GM23338 (cell line): ENCODE data around the gene MBD2.

Source experiments
- CREB1 ChIP-seq: fragments of 250-450 bp; sonication (Bioruptor Pico); IDR thresholded peaks from 2 replicates; pipeline ENCODE4 v1.5.0; 2020; ENCODE audit warnings: low read depth, mild to moderate bottlenecking, moderate library complexity
- EZH2 ChIP-seq: fragments of 200-600 bp; sonication (generic); IDR thresholded peaks from one replicate; pipeline ENCODE4 v1.8.0; 2017; ENCODE audit warnings: antibody characterized with exemption, mild to moderate bottlenecking, low read depth; ENCODE audit not compliant: unreplicated experiment
- EZH2phosphoT487 ChIP-seq: fragments of 200-600 bp; sonication (generic); IDR thresholded peaks from one replicate; pipeline ENCODE4 v1.8.1; 2018; ENCODE audit warnings: antibody characterized with exemption; ENCODE audit not compliant: unreplicated experiment
- JUNB ChIP-seq: IDR thresholded peaks from one replicate; pipeline ENCODE4 v1.6.1; 2016; ENCODE audit warnings: antibody characterized with exemption; ENCODE audit not compliant: unreplicated experiment
- NANOG ChIP-seq: IDR thresholded peaks from 2 replicates; pipeline ENCODE4 v1.6.1; 2016; ENCODE audit warnings: antibody characterized with exemption, borderline replicate concordance
- POLR2AphosphoS5 ChIP-seq: IDR thresholded peaks from 2 replicates; pipeline ENCODE4 v1.6.1; 2016; ENCODE audit warnings: antibody characterized with exemption, low read depth
- STAT1 ChIP-seq: IDR thresholded peaks from one replicate; pipeline ENCODE4 v1.6.1; 2016; ENCODE audit warnings: antibody characterized with exemption; ENCODE audit not compliant: unreplicated experiment
- ZNF114 ChIP-seq: fragments of 250-450 bp; sonication (Bioruptor Pico); IDR thresholded peaks from 2 replicates; pipeline ENCODE4 v1.5.0; 2020; ENCODE audit warnings: mild to moderate bottlenecking, moderate library complexity
- ZNF331 ChIP-seq: fragments of 250-450 bp; sonication (Bioruptor Pico); IDR thresholded peaks from 2 replicates; pipeline ENCODE4 v1.5.0; 2020; ENCODE audit warnings: low read depth, mild to moderate bottlenecking, moderate library complexity
- TF ChIP-seq, protein P1 (sequence below), 2 experiments: fragments of 200-600 bp in 1 of 2; sonication (generic) in 1 of 2; conservative IDR thresholded peaks; 2 replicates each; pipeline versions ENCODE4 v1.5.1 to v1.6.1; 2016 to 2017; ENCODE audit warnings: antibody characterized with exemption in 2 of 2, low read depth in 2 of 2, mild to moderate bottlenecking in 2 of 2, moderate library complexity in 1 of 2
- TF ChIP-seq, protein P2 (sequence below): IDR thresholded peaks from one replicate; pipeline ENCODE4 v1.6.1; 2018; ENCODE audit warnings: antibody characterized with exemption; ENCODE audit not compliant: unreplicated experiment
- TF ChIP-seq, protein P3 (sequence below): IDR thresholded peaks from 2 replicates; pipeline ENCODE4 v1.6.1; 2016; ENCODE audit warnings: antibody characterized with exemption

DNA sequence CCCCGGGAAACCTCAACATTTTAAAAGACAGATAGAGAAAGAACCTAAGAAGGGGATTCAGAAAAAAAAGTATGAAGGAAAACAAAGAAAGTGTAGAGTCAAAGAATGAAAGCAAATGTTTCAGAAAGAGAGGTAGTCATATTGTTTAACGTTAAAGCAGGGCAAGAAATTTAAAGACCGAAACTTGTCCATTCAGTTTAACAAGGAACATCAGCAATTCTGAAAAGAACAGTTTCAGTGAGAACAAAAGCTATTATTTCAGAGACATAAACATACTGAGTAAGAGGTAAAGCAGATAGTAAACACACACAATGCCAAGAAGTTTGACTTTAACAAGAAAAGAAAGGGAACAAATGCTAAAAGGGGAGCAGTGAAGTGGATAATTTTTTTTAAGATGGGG lies 41.1 kb downstream of the MBD2 start:
- TF ChIP-seq CREB1 (no peak), EZH2 (no peak), POLR2AphosphoS5 (no peak), NANOG (no peak), JUNB (no peak), EZH2phosphoT487 (no peak), ZNF331 (no peak), STAT1 (no peak), ZNF114 (no peak)
- TF ChIP-seq, protein P1, sequence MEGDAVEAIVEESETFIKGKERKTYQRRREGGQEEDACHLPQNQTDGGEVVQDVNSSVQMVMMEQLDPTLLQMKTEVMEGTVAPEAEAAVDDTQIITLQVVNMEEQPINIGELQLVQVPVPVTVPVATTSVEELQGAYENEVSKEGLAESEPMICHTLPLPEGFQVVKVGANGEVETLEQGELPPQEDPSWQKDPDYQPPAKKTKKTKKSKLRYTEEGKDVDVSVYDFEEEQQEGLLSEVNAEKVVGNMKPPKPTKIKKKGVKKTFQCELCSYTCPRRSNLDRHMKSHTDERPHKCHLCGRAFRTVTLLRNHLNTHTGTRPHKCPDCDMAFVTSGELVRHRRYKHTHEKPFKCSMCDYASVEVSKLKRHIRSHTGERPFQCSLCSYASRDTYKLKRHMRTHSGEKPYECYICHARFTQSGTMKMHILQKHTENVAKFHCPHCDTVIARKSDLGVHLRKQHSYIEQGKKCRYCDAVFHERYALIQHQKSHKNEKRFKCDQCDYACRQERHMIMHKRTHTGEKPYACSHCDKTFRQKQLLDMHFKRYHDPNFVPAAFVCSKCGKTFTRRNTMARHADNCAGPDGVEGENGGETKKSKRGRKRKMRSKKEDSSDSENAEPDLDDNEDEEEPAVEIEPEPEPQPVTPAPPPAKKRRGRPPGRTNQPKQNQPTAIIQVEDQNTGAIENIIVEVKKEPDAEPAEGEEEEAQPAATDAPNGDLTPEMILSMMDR (conservative IDR thresholded peaks at IDR 0.05; ENCODE audit: low read depth in 2 of 2), result no peak
- TF ChIP-seq, protein P2, sequence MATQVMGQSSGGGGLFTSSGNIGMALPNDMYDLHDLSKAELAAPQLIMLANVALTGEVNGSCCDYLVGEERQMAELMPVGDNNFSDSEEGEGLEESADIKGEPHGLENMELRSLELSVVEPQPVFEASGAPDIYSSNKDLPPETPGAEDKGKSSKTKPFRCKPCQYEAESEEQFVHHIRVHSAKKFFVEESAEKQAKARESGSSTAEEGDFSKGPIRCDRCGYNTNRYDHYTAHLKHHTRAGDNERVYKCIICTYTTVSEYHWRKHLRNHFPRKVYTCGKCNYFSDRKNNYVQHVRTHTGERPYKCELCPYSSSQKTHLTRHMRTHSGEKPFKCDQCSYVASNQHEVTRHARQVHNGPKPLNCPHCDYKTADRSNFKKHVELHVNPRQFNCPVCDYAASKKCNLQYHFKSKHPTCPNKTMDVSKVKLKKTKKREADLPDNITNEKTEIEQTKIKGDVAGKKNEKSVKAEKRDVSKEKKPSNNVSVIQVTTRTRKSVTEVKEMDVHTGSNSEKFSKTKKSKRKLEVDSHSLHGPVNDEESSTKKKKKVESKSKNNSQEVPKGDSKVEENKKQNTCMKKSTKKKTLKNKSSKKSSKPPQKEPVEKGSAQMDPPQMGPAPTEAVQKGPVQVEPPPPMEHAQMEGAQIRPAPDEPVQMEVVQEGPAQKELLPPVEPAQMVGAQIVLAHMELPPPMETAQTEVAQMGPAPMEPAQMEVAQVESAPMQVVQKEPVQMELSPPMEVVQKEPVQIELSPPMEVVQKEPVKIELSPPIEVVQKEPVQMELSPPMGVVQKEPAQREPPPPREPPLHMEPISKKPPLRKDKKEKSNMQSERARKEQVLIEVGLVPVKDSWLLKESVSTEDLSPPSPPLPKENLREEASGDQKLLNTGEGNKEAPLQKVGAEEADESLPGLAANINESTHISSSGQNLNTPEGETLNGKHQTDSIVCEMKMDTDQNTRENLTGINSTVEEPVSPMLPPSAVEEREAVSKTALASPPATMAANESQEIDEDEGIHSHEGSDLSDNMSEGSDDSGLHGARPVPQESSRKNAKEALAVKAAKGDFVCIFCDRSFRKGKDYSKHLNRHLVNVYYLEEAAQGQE, result no peak
- TF ChIP-seq, protein P3, sequence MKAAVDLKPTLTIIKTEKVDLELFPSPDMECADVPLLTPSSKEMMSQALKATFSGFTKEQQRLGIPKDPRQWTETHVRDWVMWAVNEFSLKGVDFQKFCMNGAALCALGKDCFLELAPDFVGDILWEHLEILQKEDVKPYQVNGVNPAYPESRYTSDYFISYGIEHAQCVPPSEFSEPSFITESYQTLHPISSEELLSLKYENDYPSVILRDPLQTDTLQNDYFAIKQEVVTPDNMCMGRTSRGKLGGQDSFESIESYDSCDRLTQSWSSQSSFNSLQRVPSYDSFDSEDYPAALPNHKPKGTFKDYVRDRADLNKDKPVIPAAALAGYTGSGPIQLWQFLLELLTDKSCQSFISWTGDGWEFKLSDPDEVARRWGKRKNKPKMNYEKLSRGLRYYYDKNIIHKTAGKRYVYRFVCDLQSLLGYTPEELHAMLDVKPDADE, result no peak
